Loucy (cell line): ENCODE results near the gene BTNL8.

Experiments used
- EZH2phosphoT487 ChIP-seq: fragments of 200-600 bp; IDR thresholded peaks from 2 replicates; pipeline ENCODE4 v1.6.1; 2018; ENCODE audit warnings: antibody characterized with exemption, mild to moderate bottlenecking, moderate library complexity, borderline replicate concordance
- TF ChIP-seq, protein P1 (sequence below): fragments of 200-600 bp; sonication (generic); conservative IDR thresholded peaks from 2 replicates; pipeline ENCODE4 v1.5.1; 2014; ENCODE audit warnings: mild to moderate bottlenecking, antibody characterized with exemption, low read length

DNA sequence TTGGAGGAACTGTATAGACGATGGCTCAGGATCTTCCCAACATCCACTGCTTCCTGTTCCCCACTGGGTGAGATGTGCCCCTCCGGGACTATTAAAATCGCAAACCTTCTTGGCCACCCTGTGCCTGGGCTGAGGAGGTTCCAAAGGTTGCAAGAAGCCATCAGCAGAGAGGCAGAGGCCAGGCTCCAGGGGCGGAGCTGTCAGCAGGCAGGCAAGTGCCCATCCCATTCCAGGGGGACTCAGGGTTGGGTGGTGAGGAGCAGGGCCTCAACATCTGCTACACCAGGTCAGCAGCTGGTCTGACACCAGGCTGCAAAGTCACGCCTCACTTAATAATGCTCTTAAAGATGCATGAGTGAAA lies 91.9 kb downstream of the BTNL8 start:
- TF ChIP-seq, protein P1, sequence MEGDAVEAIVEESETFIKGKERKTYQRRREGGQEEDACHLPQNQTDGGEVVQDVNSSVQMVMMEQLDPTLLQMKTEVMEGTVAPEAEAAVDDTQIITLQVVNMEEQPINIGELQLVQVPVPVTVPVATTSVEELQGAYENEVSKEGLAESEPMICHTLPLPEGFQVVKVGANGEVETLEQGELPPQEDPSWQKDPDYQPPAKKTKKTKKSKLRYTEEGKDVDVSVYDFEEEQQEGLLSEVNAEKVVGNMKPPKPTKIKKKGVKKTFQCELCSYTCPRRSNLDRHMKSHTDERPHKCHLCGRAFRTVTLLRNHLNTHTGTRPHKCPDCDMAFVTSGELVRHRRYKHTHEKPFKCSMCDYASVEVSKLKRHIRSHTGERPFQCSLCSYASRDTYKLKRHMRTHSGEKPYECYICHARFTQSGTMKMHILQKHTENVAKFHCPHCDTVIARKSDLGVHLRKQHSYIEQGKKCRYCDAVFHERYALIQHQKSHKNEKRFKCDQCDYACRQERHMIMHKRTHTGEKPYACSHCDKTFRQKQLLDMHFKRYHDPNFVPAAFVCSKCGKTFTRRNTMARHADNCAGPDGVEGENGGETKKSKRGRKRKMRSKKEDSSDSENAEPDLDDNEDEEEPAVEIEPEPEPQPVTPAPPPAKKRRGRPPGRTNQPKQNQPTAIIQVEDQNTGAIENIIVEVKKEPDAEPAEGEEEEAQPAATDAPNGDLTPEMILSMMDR: no peak
- no peak for TF ChIP-seq EZH2phosphoT487
